Liver (tissue), 3 donors: ENCODE data around the gene TEDC2.

ENCODE experiments used
- JUND ChIP-seq, 2 donors: IDR thresholded peaks; 2 replicates each; pipeline ENCODE4 v1.6.1; 2016; ENCODE audit warnings: antibody characterized with exemption in 2 of 2
- NR2F2 ChIP-seq: IDR thresholded peaks from 2 replicates; pipeline ENCODE4 v1.6.1; 2016; ENCODE audit warnings: antibody characterized with exemption
- RAD21 ChIP-seq, 2 donors: IDR thresholded peaks; 2 replicates each; pipeline ENCODE4 v1.6.1; 2016; ENCODE audit warnings: antibody characterized with exemption in 2 of 2, mild to moderate bottlenecking in 2 of 2
- RXRA ChIP-seq, 2 donors: IDR thresholded peaks; 2 replicates each; pipeline ENCODE4 v1.6.1; 2017 to 2018; ENCODE audit warnings: antibody characterized with exemption in 2 of 2, mild to moderate bottlenecking in 1 of 2
- YY1 ChIP-seq: IDR thresholded peaks from 2 replicates; pipeline ENCODE4 v1.6.1; 2016; ENCODE audit warnings: antibody characterized with exemption, mild to moderate bottlenecking
- TF ChIP-seq, protein P1 (sequence below): fragments of 150-350 bp; IDR thresholded peaks from 2 replicates; pipeline ENCODE4 v1.5.1; 2017; ENCODE audit warnings: improper control_type of control experiment, low read depth, low read length; ENCODE audit not compliant: missing input control
- TF ChIP-seq, protein P2 (sequence below): IDR thresholded peaks from 2 replicates; pipeline ENCODE4 v1.6.1; 2016; ENCODE audit warnings: antibody characterized with exemption, mild to moderate bottlenecking
- TF ChIP-seq, protein P3 (sequence below): IDR thresholded peaks from 2 replicates; pipeline ENCODE4 v1.6.1; 2016; ENCODE audit warnings: antibody characterized with exemption
- TF ChIP-seq, protein P4 (sequence below): IDR thresholded peaks from 2 replicates; pipeline ENCODE4 v1.6.1; 2016; ENCODE audit warnings: antibody characterized with exemption
- donor health status: healthy.
- donor health status: healthy.

DNA sequence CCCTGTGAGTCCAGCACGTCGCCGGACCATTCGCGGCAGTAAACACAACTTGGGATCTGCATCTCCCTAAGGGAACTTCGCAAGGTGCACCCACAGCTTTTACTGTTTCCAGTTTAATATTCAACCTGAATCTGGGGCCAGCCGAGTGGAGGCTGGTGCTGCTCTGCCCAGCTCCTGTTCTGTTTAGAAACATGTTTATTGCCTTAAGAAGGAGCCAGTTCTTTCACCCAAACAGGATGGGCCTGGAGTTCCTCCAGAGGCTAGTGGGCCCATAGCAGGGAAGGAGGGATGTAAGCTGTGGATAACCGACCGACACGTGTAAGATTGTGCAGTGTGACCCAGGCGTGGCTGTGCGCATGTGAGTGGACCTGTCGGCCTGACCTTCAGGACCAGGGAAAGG lies 32.4 kb downstream of the TEDC2 start:
- TF ChIP-seq, protein P1, sequence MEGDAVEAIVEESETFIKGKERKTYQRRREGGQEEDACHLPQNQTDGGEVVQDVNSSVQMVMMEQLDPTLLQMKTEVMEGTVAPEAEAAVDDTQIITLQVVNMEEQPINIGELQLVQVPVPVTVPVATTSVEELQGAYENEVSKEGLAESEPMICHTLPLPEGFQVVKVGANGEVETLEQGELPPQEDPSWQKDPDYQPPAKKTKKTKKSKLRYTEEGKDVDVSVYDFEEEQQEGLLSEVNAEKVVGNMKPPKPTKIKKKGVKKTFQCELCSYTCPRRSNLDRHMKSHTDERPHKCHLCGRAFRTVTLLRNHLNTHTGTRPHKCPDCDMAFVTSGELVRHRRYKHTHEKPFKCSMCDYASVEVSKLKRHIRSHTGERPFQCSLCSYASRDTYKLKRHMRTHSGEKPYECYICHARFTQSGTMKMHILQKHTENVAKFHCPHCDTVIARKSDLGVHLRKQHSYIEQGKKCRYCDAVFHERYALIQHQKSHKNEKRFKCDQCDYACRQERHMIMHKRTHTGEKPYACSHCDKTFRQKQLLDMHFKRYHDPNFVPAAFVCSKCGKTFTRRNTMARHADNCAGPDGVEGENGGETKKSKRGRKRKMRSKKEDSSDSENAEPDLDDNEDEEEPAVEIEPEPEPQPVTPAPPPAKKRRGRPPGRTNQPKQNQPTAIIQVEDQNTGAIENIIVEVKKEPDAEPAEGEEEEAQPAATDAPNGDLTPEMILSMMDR: no peak
- TF ChIP-seq, protein P2, sequence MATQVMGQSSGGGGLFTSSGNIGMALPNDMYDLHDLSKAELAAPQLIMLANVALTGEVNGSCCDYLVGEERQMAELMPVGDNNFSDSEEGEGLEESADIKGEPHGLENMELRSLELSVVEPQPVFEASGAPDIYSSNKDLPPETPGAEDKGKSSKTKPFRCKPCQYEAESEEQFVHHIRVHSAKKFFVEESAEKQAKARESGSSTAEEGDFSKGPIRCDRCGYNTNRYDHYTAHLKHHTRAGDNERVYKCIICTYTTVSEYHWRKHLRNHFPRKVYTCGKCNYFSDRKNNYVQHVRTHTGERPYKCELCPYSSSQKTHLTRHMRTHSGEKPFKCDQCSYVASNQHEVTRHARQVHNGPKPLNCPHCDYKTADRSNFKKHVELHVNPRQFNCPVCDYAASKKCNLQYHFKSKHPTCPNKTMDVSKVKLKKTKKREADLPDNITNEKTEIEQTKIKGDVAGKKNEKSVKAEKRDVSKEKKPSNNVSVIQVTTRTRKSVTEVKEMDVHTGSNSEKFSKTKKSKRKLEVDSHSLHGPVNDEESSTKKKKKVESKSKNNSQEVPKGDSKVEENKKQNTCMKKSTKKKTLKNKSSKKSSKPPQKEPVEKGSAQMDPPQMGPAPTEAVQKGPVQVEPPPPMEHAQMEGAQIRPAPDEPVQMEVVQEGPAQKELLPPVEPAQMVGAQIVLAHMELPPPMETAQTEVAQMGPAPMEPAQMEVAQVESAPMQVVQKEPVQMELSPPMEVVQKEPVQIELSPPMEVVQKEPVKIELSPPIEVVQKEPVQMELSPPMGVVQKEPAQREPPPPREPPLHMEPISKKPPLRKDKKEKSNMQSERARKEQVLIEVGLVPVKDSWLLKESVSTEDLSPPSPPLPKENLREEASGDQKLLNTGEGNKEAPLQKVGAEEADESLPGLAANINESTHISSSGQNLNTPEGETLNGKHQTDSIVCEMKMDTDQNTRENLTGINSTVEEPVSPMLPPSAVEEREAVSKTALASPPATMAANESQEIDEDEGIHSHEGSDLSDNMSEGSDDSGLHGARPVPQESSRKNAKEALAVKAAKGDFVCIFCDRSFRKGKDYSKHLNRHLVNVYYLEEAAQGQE: no peak
- TF ChIP-seq, protein P3, sequence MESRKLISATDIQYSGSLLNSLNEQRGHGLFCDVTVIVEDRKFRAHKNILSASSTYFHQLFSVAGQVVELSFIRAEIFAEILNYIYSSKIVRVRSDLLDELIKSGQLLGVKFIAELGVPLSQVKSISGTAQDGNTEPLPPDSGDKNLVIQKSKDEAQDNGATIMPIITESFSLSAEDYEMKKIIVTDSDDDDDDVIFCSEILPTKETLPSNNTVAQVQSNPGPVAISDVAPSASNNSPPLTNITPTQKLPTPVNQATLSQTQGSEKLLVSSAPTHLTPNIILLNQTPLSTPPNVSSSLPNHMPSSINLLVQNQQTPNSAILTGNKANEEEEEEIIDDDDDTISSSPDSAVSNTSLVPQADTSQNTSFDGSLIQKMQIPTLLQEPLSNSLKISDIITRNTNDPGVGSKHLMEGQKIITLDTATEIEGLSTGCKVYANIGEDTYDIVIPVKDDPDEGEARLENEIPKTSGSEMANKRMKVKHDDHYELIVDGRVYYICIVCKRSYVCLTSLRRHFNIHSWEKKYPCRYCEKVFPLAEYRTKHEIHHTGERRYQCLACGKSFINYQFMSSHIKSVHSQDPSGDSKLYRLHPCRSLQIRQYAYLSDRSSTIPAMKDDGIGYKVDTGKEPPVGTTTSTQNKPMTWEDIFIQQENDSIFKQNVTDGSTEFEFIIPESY: no peak
- no peak for TF ChIP-seq YY1
- no peak for TF ChIP-seq RXRA (IDR thresholded peaks at IDR 0.05)
- TF ChIP-seq NR2F2: no peak
- TF ChIP-seq, protein P4, sequence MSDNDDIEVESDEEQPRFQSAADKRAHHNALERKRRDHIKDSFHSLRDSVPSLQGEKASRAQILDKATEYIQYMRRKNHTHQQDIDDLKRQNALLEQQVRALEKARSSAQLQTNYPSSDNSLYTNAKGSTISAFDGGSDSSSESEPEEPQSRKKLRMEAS: no peak
- no peak for TF ChIP-seq JUND (IDR thresholded peaks at IDR 0.05)
- TF ChIP-seq RAD21 (IDR thresholded peaks at IDR 0.05): no peak
